Measurements from ENCODE around the gene SERF2.
"Not testable (repeated sequence)": the region's sequence is repeated elsewhere in the genome, so short reads cannot be mapped to it uniquely, and the experiment has no call there.

The SERF2 gene

GRCh38 chr15:43791993-43792760 is at the start of gene SERF2:
TSS of gene SERF2 (plus strand) at chr15:43792320. CDS start at chr15:43792377, 57 bp downstream.
- peak; percentile 99 for DNase-seq (ENCODE audit: low read depth)

GRCh38 chr15:43746245-43746902 is 45.7 kb upstream of the SERF2 start, which contains the start of gene PDIA3:
TSS of gene PDIA3 (plus strand) at chr15:43746438. CDS start at chr15:43746540, 102 bp downstream.
- peak; percentile 78 for DNase-seq (ENCODE audit: low read depth)

GRCh38 chr15:43746903-43747309 is 45.2 kb upstream of the SERF2 start:
- not testable (repeated sequence) for DNase-seq (ENCODE audit: low read depth)

GRCh38 chr15:43748376-43748775 is 43.7 kb upstream of the SERF2 start:
- DNase-seq (ENCODE audit: low read depth): no peak

- DNase-seq (ENCODE audit: low read depth): no peak
Measured at GRCh38 chr15:43749690-43750345, 42.3 kb upstream of the SERF2 start.

GRCh38 chr15:43751885-43752284 is 40.2 kb upstream of the SERF2 start:
- DNase-seq (ENCODE audit: low read depth): no peak

GRCh38 chr15:43762824-43763223 is 29.3 kb upstream of the SERF2 start:
- DNase-seq (ENCODE audit: low read depth): no peak

GRCh38 chr15:43763819-43764446 is 28.2 kb upstream of the SERF2 start:
- DNase-seq (ENCODE audit: low read depth): no peak

- no peak for DNase-seq (ENCODE audit: low read depth)
Measured at GRCh38 chr15:43769584-43770228, 22.4 kb upstream of the SERF2 start.

- DNase-seq (ENCODE audit: low read depth): no peak
Measured at GRCh38 chr15:43771816-43772215, 20.3 kb upstream of the SERF2 start.

GRCh38 chr15:43772624-43773023 is 19.5 kb upstream of the SERF2 start:
- no peak for DNase-seq (ENCODE audit: low read depth)

- no peak for DNase-seq (ENCODE audit: low read depth)
Measured at GRCh38 chr15:43774062-43774461, 18.1 kb upstream of the SERF2 start.

GRCh38 chr15:43775411-43775965 is 16.6 kb upstream of the SERF2 start:
- no peak for DNase-seq (ENCODE audit: low read depth)

- DNase-seq (ENCODE audit: low read depth): no peak
Measured at GRCh38 chr15:43776101-43776717, 15.9 kb upstream of the SERF2 start.

GRCh38 chr15:43776718-43777266 is 15.3 kb upstream of the SERF2 start, which contains the start of gene ELL3:
TSS of gene ELL3 (minus strand) at chr15:43776966. CDS start at chr15:43776901, 65 bp downstream.
- DNase-seq (ENCODE audit: low read depth): peak; percentile 44

- DNase-seq (ENCODE audit: low read depth): peak; percentile 65
Measured at GRCh38 chr15:43777267-43777914, 14.7 kb upstream of the SERF2 start.

- DNase-seq (ENCODE audit: low read depth): no peak
Measured at GRCh38 chr15:43779016-43779415, 13.1 kb upstream of the SERF2 start.

- DNase-seq (ENCODE audit: low read depth): no peak
Measured at GRCh38 chr15:43789409-43789808, 2.7 kb upstream of the SERF2 start.

GRCh38 chr15:43792761-43793476 is 799 bp downstream of the SERF2 start:
- DNase-seq (ENCODE audit: low read depth): no peak

Data from stimulated activated CD8-positive, alpha-beta memory T cell treated with anti-CD3 and anti-CD28 coated beads, Interleukin-7, amount 100 ng/mL, for 24 hours (primary cell).